Kidney epithelial cell (primary cell): ENCODE measurements around the gene TUBA8. TPM values are rescaled to one million over a fixed set of nuclear protein-coding genes. Genes with fewer than 3 reads are reported as not detected.

Experiments
- DNase-seq: peaks from one replicate; pipeline ENCODE4 v3.0.0-alpha.2; 2010; ENCODE audit warnings: low read depth
- H3K27me3 ChIP-seq: 2 replicates; pipeline ENCODE4 v1.6.0; 2011; ENCODE audit warnings: low read length; ENCODE audit not compliant: control insufficient read depth, insufficient read depth
- H3K36me3 ChIP-seq: 2 replicates; pipeline ENCODE4 v1.5.1; 2011; ENCODE audit warnings: low read length; ENCODE audit not compliant: control insufficient read depth, insufficient read depth
- H3K4me3 ChIP-seq: 2 replicates; pipeline ENCODE4 v1.5.1; 2011; ENCODE audit warnings: low read depth, mild to moderate bottlenecking, control low read depth, low read length
- CTCF ChIP-seq: IDR thresholded peaks from 2 replicates; pipeline ENCODE4 v1.5.1; 2011; ENCODE audit warnings: mild to moderate bottlenecking, moderate library complexity, low read length, control low read depth, inconsistent platforms; ENCODE audit not compliant: insufficient read depth, poor library complexity, severe bottlenecking
- total RNA-seq: library from RNA; depleted of rRNA; stranded (reverse); fragments of >200 nt; gene quantifications from 2 replicates; pipeline ENCODE4 v1.2.3, GENCODE V29; 2015

TUBA8 gene
- total RNA-seq, 1 donor from 2014 or later = 2.2 TPM

GRCh38 chr22:18090286-18090685 lies 20.3 kb upstream of the TUBA8 start:
- no peak for TF ChIP-seq CTCF

GRCh38 chr22:18091478-18091877 lies 19.1 kb upstream of the TUBA8 start:
- no peaks in the 10 kb centered on the region for H3K27me3 ChIP-seq
- no peak for TF ChIP-seq CTCF
- no peaks in the 10 kb centered on the region for H3K36me3 ChIP-seq
- H3K4me3 ChIP-seq = no peak overlapping the region
- no peak for DNase-seq

More at GRCh38 chr22:18090286-18090685, 20.3 kb upstream of the TUBA8 start:
- Histone ChIP-seq H3K27me3 (no peaks in the 10 kb centered on the region), H3K36me3 (peaks cover under 1% of the 10 kb centered on the region), H3K4me3 (no peak overlapping the region)
- no peak for DNase-seq

- H3K4me3 ChIP-seq = no peak overlapping the region
Measured at GRCh38 chr22:18091916-18092526, 18.6 kb upstream of the TUBA8 start.

GRCh38 chr22:18093661-18094060 lies 16.9 kb upstream of the TUBA8 start:
- Histone ChIP-seq H3K4me3 (no peak overlapping the region), H3K27me3 (no peaks in the 10 kb centered on the region), H3K36me3 (no peaks in the 10 kb centered on the region)
- TF ChIP-seq CTCF = no peak
- no peak for DNase-seq

More at GRCh38 chr22:18091916-18092526, 18.6 kb upstream of the TUBA8 start:
- DNase-seq = no peak
- peak; percentile 27 for TF ChIP-seq CTCF
- Histone ChIP-seq H3K27me3 (no peaks in the 10 kb centered on the region), H3K36me3 (no peaks in the 10 kb centered on the region)

- Histone ChIP-seq H3K4me3 (no peak overlapping the region), H3K36me3 (no peaks in the 10 kb centered on the region), H3K27me3 (no peaks in the 10 kb centered on the region)
- no peak for DNase-seq
- TF ChIP-seq CTCF = no peak
Measured at GRCh38 chr22:18095101-18095805, 15.4 kb upstream of the TUBA8 start.

- no peaks in the 10 kb centered on the region for H3K27me3 ChIP-seq
- no peak for DNase-seq
- H3K36me3 ChIP-seq = no peaks in the 10 kb centered on the region
- no peak for TF ChIP-seq CTCF
- H3K4me3 ChIP-seq = no peak overlapping the region
Measured at GRCh38 chr22:18096823-18097222, 13.8 kb upstream of the TUBA8 start.
